HL-60 (cell line): ENCODE data around the gene ZEB1.

Experiments used
- POLR2AphosphoS5 ChIP-seq: IDR thresholded peaks from 2 replicates; pipeline ENCODE4 v1.6.1; 2012; ENCODE audit warnings: low read depth
- TF ChIP-seq, protein P1 (sequence below): IDR thresholded peaks from one replicate; pipeline ENCODE4 v1.5.1; 2011; ENCODE audit warnings: low read length, control low read depth, inconsistent platforms; ENCODE audit not compliant: insufficient read depth

- TF ChIP-seq, protein P1, sequence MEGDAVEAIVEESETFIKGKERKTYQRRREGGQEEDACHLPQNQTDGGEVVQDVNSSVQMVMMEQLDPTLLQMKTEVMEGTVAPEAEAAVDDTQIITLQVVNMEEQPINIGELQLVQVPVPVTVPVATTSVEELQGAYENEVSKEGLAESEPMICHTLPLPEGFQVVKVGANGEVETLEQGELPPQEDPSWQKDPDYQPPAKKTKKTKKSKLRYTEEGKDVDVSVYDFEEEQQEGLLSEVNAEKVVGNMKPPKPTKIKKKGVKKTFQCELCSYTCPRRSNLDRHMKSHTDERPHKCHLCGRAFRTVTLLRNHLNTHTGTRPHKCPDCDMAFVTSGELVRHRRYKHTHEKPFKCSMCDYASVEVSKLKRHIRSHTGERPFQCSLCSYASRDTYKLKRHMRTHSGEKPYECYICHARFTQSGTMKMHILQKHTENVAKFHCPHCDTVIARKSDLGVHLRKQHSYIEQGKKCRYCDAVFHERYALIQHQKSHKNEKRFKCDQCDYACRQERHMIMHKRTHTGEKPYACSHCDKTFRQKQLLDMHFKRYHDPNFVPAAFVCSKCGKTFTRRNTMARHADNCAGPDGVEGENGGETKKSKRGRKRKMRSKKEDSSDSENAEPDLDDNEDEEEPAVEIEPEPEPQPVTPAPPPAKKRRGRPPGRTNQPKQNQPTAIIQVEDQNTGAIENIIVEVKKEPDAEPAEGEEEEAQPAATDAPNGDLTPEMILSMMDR = no peak
- no peak for TF ChIP-seq POLR2AphosphoS5
These were observed 53.4 kb downstream of the ZEB1 start for GRCh38 chr10:31372439-31372838.
